Endothelial cell of umbilical vein (primary cell): Measurements from ENCODE around the gene CHRM1. TPM values are rescaled to one million over a fixed set of nuclear protein-coding genes. Genes with fewer than 3 reads are reported as not detected.

Experiments
- BruUV-seq: library from RNA; stranded (reverse); fragments of 400-500 nt; replicated peaks from 2 replicates; lab custom pipeline; 2021; lab: Mats Ljungman, UMichigan
- CTCF ChIA-PET: fragments of 300-600, 350-600 bp; sonication (Branson Sonifier 250); formaldehyde crosslinking; loops from one replicate; lab custom pipeline; 2021; ENCODE audit warnings: antibody characterized with exemption, inconsistent platforms; lab: Charles Lee
- POLR2A ChIA-PET: fragments of 300-600, 350-600 bp; sonication (Branson Sonifier 250); formaldehyde crosslinking; loops from one replicate; lab custom pipeline; 2021; ENCODE audit warnings: antibody characterized with exemption, inconsistent platforms; lab: Charles Lee
- DNase-seq: peaks from one replicate; pipeline ENCODE4 v3.0.0-alpha.2; 2011; ENCODE audit warnings: low read depth, low spot score
- FAIRE-seq: peaks from 2 replicates; lab custom pipeline; 2011; peaks lifted over from hg19 to GRCh38; lab: Jason Lieb, UNC
- H2AFZ ChIP-seq: 2 replicates; pipeline ENCODE4 v1.6.0; 2012; ENCODE audit warnings: low read depth, low read length, control low read depth, inconsistent platforms
- H3K27ac ChIP-seq: 2 replicates; pipeline ENCODE4 v1.5.1; 2011; ENCODE audit warnings: low read depth, mild to moderate bottlenecking, control low read depth, low read length, moderate library complexity; ENCODE audit not compliant: insufficient read depth
- H3K27me3 ChIP-seq, 2 experiments: 2 replicates each; pipeline versions ENCODE4 v1.6.0 to v1.6.1; 2011; ENCODE audit warnings: low read length in 2 of 2, mixed read lengths in 1 of 2; ENCODE audit not compliant: control insufficient read depth in 2 of 2, insufficient read depth in 2 of 2
- H3K36me3 ChIP-seq, 2 experiments: 2 replicates in 1 of 2; 3 replicates in 1 of 2; pipeline ENCODE4 v1.5.1; 2011; ENCODE audit warnings: low read length in 2 of 2, mild to moderate bottlenecking in 1 of 2, moderate library complexity in 1 of 2; ENCODE audit not compliant: control insufficient read depth in 2 of 2, insufficient read depth in 2 of 2; ENCODE audit errors: extremely low read depth in 1 of 2
- H3K4me1 ChIP-seq: 3 replicates; pipeline ENCODE4 v1.5.1; 2011; ENCODE audit warnings: mild to moderate bottlenecking, low read length; ENCODE audit not compliant: control insufficient read depth, insufficient read depth; ENCODE audit errors: extremely low read depth
- H3K4me2 ChIP-seq: 2 replicates; pipeline ENCODE4 v1.6.1; 2011; ENCODE audit warnings: low read length, control low read depth, mixed read lengths; ENCODE audit not compliant: insufficient read depth
- H3K4me3 ChIP-seq, 3 experiments: fragments of 200-600 bp in 1 of 3; sonication (generic), shearing (Covaris generic) in 1 of 3; replicated peaks in 1 of 3; 2 replicates each; pipeline ENCODE4 v1.5.1; 2011 to 2016; ENCODE audit warnings: control low read depth in 3 of 3, low read length in 3 of 3, mild to moderate bottlenecking in 2 of 3, inconsistent platforms in 1 of 3, low read depth in 1 of 3, moderate library complexity in 1 of 3; ENCODE audit not compliant: insufficient read depth in 1 of 3
- H3K79me2 ChIP-seq: 2 replicates; pipeline ENCODE4 v1.6.0; 2012; ENCODE audit warnings: low read length, inconsistent platforms; ENCODE audit not compliant: control insufficient read depth, insufficient read depth
- H3K9ac ChIP-seq: replicated peaks from 2 replicates; pipeline ENCODE3; 2011; ENCODE audit warnings: low read length, control low read depth; ENCODE audit not compliant: insufficient read depth; ENCODE audit errors: extremely low read depth
- H3K9me1 ChIP-seq: replicated peaks from 3 replicates; pipeline ENCODE4 v1.6.0; 2011; ENCODE audit warnings: mild to moderate bottlenecking, low read length; ENCODE audit not compliant: control insufficient read depth, insufficient read depth; ENCODE audit errors: extremely low read depth
- H3K9me3 ChIP-seq: replicated peaks from 2 replicates; pipeline ENCODE4 v1.5.1; 2012; ENCODE audit warnings: low read length, inconsistent platforms; ENCODE audit not compliant: control insufficient read depth, insufficient read depth
- H4K20me1 ChIP-seq: replicated peaks from 2 replicates; pipeline ENCODE3; 2011; ENCODE audit warnings: mild to moderate bottlenecking, low read length; ENCODE audit not compliant: control insufficient read depth, insufficient read depth; ENCODE audit errors: extremely low read depth
- EZH2 ChIP-seq: IDR thresholded peaks from 2 replicates; pipeline ENCODE4 v1.6.1; 2012; ENCODE audit warnings: borderline replicate concordance, low read depth, mild to moderate bottlenecking, moderate library complexity, low read length, inconsistent platforms; ENCODE audit not compliant: severe bottlenecking
- FOS ChIP-seq: IDR thresholded peaks from 2 replicates; pipeline ENCODE4 v1.6.1; 2011; ENCODE audit warnings: mild to moderate bottlenecking, low read length, moderate library complexity, borderline replicate concordance; ENCODE audit not compliant: insufficient read depth
- GATA2 ChIP-seq: IDR thresholded peaks from 2 replicates; pipeline ENCODE4 v1.7.0; 2011; ENCODE audit warnings: low read depth, mild to moderate bottlenecking, moderate library complexity, mixed read lengths, low read length; ENCODE audit not compliant: insufficient read length, insufficient read depth
- JUN ChIP-seq: IDR thresholded peaks from 2 replicates; pipeline ENCODE4 v1.6.1; 2011; ENCODE audit warnings: borderline replicate concordance, low read depth; ENCODE audit not compliant: insufficient read length, insufficient read depth
- MYC ChIP-seq: IDR thresholded peaks from one replicate; pipeline ENCODE4 v1.6.1; 2011; ENCODE audit warnings: mild to moderate bottlenecking, low read depth, low read length
- POLR2A ChIP-seq: IDR thresholded peaks from 2 replicates; pipeline ENCODE4 v1.6.1; 2012; ENCODE audit warnings: low read depth, mild to moderate bottlenecking, control low read depth, low read length
- POLR2AphosphoS5 ChIP-seq: IDR thresholded peaks from 2 replicates; pipeline ENCODE4 v1.6.1; 2012; ENCODE audit warnings: low read depth, mild to moderate bottlenecking, control low read depth, low read length, moderate library complexity; ENCODE audit not compliant: insufficient read depth
- dilution Hi-C: fragments of 300-500 bp; cut with MboI; formaldehyde crosslinking; loops from one replicate; pipeline ENCODE4 v1.15.0; 2019; ENCODE audit warnings: low sequenced_read_pairs; ENCODE audit not compliant: extremely low pct_ligation_motif_present
- intact Hi-C: fragments of 100-400 bp; cut with micrococcal nuclease; formaldehyde crosslinking; loops from one replicate; pipeline ENCODE4 v1.10.0; 2022
- polyA plus RNA-seq, 4 experiments: library from polyadenylated mRNA; depleted of rRNA in 3 of 4; stranded (reverse) in 3 of 4; unstranded in 1 of 4; fragments of >200 nt; gene quantifications; 2 replicates each; pipeline versions ENCODE4 v1.2.1 to v1.2.3, GENCODE V29; 2011 to 2012; ENCODE audit warnings: missing spikeins in 1 of 4
- total RNA-seq: library from RNA; stranded (reverse); gene quantifications from 2 replicates; pipeline ENCODE4 v1.2.3, GENCODE V29; 2021
- TF ChIP-seq, protein P1 (sequence below): IDR thresholded peaks from 2 replicates; pipeline ENCODE4 v1.6.1; 2011; ENCODE audit not compliant: insufficient read depth, insufficient read length
- TF ChIP-seq, protein P2 (sequence below), 2 donors: IDR thresholded peaks; 1 replicate in 1 of 2; 2 replicates in 1 of 2; pipeline ENCODE4 v1.5.1; 2011; ENCODE audit warnings: low read length in 2 of 2, mild to moderate bottlenecking in 2 of 2, moderate library complexity in 2 of 2, control low read depth in 1 of 2, inconsistent platforms in 1 of 2, low read depth in 1 of 2; ENCODE audit not compliant: insufficient read depth in 1 of 2; ENCODE audit errors: extremely low read depth in 1 of 2

Gene CHRM1
- total and polyA plus RNA-seq, 2 donors (not counting 3 experiments of a cell fraction or from before 2014, with no cell fraction given): not detected

DNA sequence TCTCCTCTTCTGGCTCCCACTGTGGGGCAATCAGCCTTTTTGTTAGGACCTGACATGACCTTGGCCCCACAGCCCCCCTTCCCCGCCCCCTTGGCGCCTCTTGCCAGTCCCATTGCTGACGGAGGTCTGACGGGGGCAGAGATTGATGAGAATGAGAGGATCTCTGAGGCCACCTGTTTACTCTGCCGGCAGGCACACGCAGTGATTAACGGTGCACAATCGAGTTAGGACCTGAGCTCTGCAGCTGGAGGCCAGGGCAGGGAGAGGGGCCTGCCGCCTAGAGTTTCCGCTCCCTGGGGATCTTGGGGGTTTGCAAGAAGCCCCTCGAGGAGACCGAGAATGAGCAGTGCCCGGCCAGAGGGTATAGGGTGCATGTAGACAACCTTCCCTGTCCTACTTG lies 6.8 kb upstream of the CHRM1 start:
- no peak for TF ChIP-seq EZH2
- TF ChIP-seq, protein P1, sequence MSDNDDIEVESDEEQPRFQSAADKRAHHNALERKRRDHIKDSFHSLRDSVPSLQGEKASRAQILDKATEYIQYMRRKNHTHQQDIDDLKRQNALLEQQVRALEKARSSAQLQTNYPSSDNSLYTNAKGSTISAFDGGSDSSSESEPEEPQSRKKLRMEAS: no peak
- no peak for TF ChIP-seq POLR2AphosphoS5
- TF ChIP-seq GATA2: no peak
- no peak for TF ChIP-seq MYC
- no peak for TF ChIP-seq POLR2A
- TF ChIP-seq, protein P2, sequence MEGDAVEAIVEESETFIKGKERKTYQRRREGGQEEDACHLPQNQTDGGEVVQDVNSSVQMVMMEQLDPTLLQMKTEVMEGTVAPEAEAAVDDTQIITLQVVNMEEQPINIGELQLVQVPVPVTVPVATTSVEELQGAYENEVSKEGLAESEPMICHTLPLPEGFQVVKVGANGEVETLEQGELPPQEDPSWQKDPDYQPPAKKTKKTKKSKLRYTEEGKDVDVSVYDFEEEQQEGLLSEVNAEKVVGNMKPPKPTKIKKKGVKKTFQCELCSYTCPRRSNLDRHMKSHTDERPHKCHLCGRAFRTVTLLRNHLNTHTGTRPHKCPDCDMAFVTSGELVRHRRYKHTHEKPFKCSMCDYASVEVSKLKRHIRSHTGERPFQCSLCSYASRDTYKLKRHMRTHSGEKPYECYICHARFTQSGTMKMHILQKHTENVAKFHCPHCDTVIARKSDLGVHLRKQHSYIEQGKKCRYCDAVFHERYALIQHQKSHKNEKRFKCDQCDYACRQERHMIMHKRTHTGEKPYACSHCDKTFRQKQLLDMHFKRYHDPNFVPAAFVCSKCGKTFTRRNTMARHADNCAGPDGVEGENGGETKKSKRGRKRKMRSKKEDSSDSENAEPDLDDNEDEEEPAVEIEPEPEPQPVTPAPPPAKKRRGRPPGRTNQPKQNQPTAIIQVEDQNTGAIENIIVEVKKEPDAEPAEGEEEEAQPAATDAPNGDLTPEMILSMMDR (IDR thresholded peaks at IDR 0.05; ENCODE audit: extremely low read depth in 1 of 2, insufficient read depth in 1 of 2, low read depth in 1 of 2, low read length in 2 of 2): no peak
- no peak for TF ChIP-seq FOS
- TF ChIP-seq JUN: no peak
- Histone ChIP-seq H3K9me3 (no peaks in the 10 kb centered on the region), H3K9me1 (no peaks in the 10 kb centered on the region), H3K27me3 (peaks cover 25 to 36% of the 10 kb centered on the region in 2 experiments), H2AFZ (no peak overlapping the region), H3K27ac (no peak overlapping the region), H4K20me1 (no peaks in the 10 kb centered on the region), H3K79me2 (no peaks in the 10 kb centered on the region), H3K36me3 (no peaks in the 10 kb centered on the region), H3K9ac (no peak overlapping the region), H3K4me3 (no peak overlapping the region), H3K4me1 (peaks cover 6% of the 10 kb centered on the region), H3K4me2 (no peak overlapping the region)
- BruUV-seq: no TSS peak
- DNase-seq (no peak), FAIRE-seq (no peak)
- dilution Hi-C loops (no loop called here), intact Hi-C loops (no loop called here)
- CTCF ChIA-PET: interaction anchor here (1.2 to 2.1 kb wide), 2 partner anchors 19 to 107 kb away, joined by 6 to 7 read pairs; no protein-coding TSS in a partner anchor
- POLR2A ChIA-PET: no interaction called here
